Stimulated activated CD8-positive, alpha-beta memory T cell treated with anti-CD3 and anti-CD28 coated beads, Interleukin-7, amount 100 ng/mL, for 1 hour (primary cell): ENCODE measurements around the gene ANO9.

Experiments used
- DNase-seq, 2 donors: peaks; one replicate each; pipeline ENCODE4 v3.0.0-alpha.2; 2020; ENCODE audit warnings: low read depth in 2 of 2

The ANO9 gene

DNA sequence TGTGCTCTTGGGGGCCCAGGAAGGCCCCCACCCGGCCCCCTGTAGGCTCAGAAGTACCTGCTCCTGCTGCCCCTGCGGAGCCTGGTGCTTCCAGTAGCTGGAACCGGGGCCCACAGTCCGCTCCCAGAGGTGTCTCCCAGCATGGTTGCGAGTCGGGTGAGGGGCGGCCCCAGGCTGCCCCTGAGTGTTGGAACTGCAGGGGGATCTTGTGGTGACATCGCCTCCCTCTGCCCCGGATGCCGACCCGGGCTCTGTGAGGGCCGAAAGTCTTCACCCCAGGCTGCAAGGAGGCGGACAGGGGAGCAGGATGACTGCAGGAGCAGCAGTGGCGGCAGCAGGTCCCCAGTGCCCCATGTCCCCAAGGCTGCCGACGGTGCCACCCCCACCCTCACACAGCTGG is 57.3 kb downstream of the ANO9 start:
- no peak for DNase-seq

DNA sequence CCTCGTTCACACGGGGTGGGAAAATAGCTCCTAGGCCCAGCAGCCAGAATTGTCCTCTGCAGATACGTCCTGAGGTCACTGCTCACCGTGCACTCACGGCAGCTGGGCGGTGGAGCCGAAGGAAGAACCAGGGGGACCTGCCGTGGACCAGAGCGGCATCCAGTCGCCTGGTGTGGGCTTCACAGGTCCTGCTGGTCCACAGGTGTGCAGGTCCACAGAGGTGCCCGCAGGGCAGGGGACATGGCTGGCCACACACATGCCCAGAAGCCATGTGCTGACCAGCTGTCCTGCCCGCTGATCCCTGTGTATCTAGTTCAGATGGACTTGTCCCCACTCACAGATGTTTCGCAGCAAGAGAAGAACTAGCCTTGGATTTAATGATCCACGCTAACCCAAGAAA is 58.4 kb downstream of the ANO9 start:
- no peak for DNase-seq

DNA sequence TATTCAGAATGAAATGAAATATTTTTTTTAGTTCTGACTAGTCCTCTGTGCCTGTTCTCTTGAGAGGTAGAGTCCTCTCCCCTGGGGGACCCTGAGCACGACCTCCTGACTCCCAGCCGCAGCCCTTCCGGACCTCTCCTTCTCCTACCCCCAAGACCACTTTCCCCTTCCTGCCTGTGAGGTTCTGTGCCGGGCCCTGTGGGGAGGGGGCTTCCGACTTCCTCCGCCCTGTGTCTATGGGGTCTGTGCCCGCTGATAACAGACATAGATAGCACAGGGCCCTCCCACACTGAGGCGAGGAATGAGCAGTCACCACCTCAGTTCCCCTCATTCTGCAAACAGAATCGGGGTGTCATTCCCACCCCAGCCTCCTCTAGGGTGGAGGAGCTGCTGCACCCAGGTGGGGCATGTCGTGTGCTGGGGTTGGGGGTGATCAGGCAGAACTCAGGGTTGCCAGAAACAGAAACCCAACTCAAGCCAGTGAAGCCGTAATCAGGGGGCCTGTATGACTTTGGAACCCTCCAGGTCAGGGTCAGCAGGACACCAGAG is 59.7 kb downstream of the ANO9 start:
- no peak for DNase-seq

DNA sequence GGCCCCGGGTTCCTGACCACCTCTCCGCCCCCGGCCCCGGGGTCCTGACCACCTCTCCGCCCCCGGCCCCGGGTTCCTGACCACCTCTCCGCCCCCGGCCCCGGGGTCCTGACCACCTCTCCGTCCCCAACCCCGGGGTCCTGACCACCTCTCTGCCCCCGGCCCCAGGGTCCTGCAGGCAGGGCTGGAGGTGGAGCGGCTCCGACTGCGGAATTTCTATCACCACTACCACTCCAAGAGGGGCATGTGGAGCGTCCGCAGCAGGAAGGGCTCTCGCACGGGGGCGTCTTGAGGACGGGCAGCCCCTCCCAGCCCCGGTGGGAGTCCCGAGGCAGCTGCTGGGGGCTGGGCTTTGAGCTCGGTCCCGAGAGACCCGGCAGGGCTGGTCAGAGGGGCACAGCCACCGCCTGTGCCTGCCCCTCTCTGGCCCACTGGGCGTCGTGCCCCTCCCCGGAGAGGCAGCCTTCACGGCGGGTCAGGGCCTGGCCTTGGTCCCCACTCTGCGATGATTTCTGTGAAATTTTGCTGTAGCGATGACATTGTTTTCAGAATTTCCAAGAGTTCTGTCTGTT is 60.2 kb downstream of the ANO9 start:
- no peak for DNase-seq

DNA sequence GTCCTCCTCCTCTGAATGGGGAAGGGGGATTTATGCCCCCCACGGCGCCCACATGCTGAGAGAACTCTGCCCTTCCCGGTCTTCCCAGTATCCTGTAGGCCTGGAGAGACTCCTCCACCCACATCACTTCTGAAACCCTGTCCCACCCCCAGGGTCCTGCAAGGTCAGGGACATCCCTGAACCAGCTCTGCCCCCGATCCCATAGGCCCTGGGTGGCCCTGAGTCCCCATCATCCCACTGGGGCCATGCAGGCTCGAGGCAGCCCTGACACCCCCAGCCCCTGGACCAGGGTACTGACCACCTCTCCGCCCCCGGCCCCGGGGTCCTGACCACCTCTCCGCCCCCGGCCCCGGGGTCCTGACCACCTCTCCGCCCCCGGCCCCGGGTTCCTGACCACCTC is 60.8 kb downstream of the ANO9 start:
- no peak for DNase-seq

DNA sequence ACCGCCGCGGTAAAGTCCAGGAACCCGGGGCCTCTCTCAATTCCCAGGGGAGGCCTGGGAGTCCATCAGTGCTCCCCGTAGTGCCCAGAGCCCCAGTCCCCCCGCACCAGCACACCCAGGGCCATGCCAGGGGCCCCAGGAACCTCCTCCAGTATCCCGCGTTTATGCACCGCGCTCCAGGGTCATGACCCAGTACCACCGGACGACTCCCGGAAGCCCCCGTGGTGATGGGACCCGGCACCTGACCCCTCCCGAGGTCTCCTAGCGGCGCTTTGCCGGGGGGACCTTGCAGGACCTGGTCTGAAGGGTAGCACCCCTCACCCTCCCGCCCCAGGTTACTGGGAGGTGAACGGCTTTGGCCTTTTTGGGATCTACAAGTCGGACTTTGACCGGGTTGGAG is 61.3 kb downstream of the ANO9 start:
- no peak for DNase-seq

DNA sequence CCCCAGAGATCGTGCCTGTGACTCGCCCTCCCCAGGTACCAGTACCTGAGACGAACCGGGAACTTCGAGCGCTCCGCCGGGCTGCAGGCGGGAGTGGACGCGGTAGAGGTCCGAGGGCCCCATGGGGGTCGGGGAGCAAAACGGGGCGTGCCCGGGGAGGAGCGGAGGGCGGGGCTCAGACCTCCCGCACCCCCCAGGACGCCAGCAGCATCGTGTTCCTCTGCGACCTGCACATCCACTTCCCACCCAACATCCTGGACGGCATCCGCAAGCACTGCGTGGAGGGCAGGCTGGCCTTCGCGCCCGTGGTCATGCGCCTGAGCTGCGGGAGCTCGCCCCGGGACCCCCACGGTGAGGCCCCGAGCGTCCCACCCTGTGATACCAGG is 61.7 kb downstream of the ANO9 start:
- no peak for DNase-seq

DNA sequence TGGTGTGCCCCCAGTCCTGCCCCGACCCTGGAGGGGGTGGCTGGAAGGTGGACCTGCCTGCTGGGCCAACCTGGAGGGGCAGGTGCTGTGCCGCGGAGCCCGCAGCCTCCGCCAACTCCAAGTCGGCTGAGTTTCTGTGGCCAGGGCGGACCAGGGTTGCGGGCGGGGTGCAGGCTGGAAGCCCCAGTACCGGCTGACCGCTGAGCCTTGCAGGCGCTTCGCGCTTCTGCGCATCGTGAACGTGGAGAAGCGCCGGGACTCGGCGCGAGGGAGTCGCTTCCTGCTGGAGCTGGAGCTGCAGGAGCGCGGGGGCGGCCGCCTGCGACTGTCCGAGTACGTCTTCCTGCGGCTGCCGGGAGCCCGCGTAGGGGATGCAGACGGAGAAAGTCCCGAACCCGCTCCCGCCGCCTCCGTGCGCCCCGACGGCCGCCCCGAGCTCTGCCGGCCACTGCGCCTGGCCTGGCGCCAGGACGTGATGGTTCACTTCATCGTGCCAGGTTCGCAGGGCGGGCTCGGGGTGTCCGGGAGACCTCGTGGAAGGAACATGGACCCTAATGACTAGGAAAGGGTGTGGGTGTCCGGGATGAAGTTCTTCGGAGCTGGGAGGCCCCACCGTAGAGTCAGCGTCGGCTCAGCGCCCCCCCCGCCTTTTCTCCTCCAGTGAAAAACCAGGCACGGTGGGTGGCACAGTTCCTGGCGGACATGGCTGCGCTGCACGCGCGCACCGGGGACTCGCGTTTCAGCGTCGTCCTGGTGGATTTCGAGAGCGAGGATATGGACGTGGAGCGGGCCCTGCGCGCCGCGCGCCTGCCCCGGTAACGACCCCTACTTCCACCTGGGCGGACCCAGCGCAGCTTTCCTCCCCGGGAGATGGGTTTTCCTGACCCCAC is 62.4 kb downstream of the ANO9 start:
- DNase-seq = no peak

DNA sequence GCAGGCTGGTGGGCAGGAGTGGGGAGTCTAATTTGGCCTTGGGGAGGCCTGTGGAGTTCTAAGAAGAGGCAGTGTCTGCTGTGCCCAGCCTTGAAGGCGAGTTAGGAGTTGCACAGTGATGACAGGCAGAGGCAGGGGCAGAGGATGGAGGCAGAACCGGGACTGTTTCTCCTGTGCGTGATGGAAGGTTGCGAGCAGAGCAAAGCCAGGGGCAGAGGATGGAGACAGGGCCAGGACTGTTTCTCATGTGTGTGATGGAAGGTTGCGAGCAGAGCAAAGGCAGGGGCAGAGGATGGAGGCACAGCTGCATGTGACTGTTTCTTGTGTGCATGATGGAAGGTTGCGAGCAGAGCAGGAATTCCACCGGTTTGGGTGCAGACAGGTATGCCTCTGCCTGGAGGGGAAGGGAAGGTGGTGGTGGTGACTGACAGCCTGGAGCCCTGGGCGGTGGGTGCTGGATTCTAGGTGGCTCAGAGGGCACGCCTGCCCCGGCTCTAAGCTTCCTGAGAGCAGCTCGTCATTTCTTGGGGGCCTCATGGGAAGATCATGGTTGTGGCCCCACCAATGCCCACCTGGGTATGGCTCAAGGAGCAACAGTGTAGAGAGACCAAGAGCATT is 63.8 kb downstream of the ANO9 start:
- DNase-seq = no peak

DNA sequence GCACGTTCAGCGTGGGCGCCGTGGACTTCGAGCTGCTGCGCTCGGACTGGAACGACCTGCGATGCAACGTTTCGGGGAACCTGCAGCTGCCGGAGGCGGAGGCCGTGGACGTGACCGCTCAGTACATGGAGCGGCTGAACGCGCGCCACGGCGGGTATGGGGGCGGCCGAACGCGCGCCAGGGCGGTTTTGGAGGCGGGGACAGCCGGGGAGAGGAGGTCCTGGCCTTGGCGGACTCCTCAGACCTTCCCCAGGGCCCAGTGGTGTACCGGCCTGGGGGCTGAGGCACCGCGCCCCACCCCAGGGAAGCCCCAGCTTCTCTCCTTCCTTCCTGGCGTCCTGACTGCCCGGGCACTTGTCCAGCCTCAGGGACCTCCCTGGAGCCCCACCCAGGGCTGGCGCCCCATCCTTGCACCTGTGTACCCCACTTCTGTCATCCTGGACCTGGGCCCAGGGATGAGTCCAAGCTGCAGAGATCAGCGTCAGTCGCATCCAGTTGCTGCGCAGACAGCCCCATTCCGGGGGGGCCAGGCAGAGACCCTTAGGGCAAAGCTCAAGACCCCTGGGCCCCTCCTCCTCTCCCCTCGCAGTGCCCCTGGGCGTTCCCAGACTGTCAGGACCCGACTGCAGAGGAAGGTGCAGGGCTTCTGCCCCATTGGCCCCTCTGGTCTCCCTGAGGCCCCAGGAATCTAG is 64.5 kb downstream of the ANO9 start:
- no peak for DNase-seq

DNA sequence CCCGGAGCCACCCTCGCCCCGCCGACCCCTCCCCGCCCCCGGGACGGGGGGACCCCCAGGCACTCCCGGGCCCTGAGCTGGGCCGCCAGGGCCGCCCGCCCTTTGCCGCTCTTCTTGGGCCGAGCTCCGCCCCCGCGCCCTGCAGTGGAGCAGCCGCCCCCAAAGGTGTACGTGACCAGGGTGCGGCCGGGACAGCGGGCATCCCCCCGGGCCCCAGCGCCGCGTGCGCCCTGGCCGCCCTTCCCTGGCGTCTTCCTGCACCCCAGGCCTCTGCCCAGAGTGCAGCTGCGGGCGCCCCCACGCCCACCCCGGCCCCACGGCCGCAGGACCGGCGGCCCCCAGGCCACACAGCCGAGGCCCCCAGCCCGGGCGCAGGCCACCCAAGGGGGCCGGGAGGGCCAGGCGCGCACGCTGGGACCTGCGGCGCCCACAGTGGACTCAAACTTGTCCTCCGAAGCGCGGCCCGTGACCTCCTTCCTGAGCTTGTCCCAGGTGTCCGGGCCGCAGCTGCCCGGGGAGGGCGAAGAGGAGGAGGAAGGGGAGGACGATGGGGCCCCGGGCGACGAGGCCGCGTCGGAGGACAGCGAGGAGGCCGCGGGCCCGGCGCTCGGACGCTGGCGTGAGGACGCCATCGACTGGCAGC is 65.2 kb downstream of the ANO9 start:
- DNase-seq = no peak

DNA sequence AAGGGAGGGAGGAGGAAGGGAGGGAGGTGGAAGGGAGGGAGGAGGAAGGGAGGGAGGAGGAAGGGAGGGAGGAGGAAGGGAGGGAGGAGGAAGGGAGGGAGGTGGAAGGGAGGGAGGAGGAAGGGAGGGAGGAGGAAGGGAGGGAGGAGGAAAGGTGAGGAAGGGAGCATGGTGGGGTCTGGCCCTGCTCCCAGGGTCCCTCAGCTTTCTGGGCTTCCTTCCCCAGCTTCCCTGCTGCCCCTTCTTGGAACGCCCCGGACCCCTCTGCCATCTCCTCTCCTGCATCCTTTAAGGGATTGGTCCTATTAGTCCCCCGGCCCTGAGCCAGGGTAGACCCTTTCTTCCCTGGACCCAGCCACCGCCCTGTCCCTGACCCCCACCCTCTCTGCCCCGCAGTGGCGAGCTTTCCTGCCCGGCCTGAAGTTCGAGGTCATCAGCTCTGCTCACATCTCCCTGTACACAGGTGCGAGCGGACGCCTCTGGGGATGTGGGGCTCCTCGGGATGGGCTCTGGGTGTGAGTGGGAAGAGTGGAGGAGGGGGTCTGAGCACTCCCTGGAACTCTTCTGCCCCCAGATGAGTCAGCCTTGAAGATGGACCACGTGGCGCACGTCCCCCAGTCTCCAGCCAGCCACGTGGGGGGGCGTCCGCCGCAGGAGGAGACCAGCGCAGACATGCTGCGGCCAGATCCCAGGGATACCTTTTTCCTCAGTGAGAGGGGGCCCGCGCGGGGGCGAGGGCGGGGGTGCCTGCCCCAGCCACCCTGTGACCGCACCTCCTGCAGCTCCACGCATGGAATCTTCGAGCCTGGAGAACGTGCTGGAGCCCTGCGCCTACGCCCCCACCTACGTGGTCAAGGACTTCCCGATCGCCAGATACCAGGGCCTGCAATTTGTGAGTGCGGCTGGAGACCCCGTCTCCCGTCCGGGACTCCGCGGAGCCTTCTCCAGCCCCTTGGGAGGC is 66.5 kb downstream of the ANO9 start:
- no peak for DNase-seq

DNA sequence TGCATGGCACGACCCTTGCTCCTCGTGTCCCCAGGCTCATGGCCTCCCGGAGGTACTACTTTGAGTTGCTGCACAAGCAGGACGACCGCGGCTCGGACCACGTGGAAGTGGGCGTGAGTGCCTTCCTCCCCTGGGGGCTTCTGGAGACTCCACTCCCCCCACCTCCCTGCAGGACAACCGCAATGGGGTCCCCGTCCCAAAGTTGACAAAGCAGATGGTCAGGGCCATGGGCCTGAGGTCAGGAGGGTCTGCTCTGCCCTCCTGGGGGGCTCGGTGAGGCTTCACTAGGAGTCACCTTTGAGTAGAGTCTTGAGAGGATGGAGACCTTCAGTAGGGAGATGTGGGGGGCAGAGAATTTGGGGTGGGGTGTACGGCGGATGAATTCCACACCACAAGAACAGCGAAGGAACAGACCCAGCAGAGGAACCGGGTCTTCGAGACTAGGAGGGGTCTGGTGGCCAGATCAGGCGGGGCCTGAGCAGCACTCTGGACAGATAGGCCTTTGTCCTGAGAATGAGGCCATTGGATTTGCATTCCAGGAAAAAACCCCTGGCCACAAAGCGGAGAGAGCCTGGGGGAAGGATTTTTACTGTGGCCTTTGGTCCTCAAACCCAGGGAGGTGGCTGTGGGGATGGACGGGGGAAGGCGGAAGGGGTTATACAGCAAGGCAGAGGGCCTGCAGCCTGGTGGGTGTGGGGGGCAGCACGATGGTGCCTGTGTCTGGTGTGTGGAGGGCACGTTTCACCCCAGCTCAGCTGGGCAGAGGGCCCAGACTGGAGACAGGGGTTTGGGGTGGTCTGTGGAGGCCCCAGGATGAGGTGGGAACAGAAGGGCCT is 67.9 kb downstream of the ANO9 start:
- DNase-seq = no peak

DNA sequence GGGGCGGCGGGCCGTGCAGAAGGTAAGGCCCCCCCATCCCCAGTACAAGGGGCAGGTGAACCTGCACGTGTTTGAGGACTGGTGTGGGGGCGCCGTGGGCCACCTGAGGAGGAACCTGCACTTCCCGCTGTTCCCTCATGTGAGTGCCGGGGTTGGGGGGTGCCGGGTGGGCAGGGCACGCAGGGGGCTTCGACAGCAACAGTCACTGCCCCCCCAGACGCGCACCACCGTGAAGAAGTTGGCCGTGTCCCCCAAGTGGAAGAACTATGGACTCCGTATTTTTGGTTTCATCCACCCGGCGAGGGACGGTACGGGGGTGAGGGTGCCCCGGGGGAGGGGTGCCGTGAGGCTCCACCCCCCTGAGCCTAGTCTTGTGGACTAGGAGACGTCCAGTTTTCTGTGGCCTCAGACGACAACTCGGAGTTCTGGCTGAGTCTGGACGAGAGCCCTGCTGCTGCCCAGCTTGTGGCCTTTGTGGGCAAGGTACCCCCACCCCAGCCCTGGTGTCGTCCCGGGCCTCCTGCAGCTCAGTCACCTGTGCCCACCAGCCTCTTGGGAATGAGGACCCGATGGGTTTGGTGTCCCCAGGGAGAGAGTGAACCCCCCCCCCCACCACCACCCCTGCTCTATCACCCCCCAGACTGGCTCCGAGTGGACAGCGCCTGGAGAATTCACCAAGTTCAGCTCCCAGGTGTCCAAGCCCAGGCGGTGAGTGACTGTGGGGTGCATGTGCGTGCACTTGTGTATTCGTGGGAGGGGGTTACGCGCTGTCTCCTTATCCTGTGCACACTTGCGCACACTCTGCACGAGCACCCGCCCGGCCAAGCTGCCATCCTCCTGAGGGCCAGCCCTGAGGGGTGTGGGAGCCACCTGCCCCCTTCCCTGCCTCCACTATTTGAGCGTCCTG is 68.7 kb downstream of the ANO9 start:
- no peak for DNase-seq

DNA sequence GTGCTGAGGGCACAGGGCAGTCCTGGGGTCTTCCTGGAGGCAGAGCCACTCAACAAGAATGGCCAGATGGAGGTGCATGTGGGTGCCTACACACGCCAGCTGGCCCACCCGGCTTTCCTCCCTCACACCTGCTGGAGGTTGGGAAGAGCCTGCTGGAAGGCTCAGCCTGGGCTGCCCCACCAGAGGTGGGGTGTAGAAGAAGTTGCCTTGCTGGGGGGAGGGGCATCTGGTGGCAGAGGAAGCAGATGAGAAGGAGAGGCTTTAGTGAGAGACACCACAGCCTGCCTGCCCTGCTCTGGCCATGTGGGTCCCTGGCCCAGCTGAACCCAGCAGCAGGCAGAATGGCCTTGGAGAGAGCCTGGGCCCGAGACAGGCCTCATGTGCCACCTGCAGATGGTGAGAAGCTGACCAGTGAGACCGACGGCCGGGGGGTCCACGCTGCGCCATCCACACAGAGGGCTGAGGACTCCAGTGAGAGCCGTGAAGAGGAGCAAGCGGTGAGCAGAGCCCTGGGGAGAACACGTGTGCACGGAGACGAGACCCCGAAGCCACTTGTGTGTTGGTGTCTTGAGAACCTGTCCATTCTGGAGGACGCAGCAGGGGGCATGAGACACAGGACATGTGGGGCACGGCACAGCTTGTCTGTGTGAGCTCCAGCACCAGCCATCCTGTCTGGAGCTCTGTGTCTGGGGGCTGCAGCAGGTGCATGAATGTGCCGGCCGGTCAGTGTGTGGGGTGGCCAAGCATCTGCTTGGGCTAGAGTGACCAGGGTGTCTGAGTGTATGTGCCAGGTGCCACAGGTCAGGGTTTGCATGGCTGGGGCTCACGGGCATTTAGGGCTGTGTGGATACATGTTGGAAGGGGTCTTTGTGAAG is 69.9 kb downstream of the ANO9 start:
- no peak for DNase-seq

DNA sequence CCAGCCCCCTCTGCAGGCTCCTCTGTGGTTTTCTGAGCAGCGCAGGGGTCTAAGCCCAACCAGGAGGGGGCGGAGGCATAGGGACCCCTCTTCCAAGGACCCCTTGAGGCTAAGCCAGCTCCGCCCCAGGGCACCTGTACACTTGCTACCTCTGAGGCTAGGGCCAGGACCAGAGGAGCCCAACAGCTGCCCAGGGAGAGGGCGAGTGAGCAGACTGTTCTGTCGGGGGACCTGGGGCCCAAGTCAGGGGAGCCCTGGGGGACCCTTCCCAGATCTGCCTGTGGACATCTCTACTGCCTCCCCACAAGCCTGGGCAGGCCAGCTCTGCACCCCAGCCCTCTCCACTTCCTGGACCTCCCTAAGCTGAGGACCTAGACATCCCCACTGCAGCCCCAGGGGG is 70.8 kb downstream of the ANO9 start:
- DNase-seq = no peak

DNA sequence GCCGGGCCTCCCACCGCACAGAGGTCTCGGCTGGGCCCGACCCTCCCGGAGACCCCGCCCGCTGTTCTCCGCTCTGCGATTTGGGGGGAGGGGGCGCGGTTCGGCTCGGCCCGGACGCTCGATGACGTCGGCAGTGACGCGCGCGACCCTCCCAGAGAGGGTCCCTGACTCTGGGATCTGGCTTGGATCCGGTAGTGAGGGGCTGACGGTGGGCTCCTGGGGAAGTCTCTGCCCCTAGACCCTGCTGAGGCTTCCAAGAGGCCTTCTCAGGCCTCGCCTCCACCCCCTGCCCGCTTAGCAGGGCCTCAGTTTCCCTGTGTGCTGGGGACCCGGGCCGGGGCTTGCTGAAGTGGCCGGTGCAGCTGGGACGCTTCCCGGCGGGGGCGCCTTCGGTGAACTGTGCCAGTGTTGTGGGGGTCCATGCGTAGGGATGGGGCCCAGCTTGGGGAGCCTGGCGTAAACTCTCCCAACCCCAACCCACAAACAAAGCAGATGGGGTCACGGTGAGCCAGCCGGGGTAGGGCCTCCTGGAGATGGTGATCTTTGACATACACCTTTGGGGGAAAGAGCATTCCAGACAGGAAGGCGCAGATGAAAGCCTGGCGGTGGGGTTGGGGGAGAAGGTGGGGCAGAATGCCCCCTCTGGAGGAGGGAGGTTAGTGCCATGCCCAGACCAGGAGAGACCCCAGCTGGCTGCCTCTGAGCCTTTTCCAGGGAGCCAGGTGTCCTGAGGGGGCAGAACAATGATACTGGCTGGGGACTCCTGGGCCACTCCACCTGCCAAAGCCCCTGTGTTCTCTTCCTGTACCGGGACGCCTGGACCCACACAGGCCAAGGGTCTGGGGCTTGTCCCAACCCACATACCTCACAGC is 71.5 kb downstream of the ANO9 start:
- DNase-seq = no peak
